Measurements from ENCODE around the gene DPEP1. TPM values are rescaled to one million over a fixed set of nuclear protein-coding genes. Genes with fewer than 3 reads are reported as not detected.

Gene DPEP1
- 0.87 to 2.3 TPM (median 1.2 TPM) in 5 replicates for total RNA-seq (2022; extraction: Qiagen RNA extraction; ENCODE audit: low read depth)

DNA sequence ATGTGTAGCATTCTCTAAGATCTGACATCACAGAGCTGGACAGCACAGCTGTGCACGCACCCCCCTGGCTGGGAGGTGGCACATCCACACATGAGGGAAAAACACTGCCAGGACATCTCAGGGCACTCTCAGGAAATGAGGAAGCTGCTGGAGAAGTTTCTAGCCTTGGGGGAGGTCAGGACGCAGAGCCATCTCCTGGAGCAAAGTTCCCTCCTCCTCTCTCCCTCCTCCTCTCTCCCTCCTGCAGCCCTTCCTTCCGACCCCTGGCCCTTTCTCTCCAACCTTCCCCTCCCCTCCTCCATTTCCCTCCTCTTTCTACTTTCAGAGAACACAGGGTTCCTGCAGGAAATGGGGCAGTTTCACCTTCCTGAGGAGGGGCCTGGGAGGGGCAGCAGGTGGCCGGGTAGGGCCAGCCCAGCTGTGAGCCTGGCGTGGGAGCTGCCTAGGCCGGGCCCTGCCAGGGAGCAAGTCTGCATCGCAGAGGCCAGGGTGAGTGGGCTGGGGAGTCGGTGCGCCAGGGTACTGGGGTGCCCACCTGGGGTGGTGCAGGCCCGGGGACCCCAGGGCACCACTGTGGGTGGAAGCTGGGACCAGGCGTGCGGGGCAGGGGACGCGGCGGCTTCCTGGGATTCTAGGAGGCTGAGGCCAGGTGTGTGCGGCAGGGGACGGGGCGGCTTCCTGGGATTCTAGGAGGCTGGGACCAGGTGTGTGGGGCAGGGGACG lies at the start of gene DPEP1:
TSS of gene DPEP1 (plus strand) at position 412 of the 723 bp plus-strand sequence. CDS start 16,769 bp downstream, outside the sequence.

DNA sequence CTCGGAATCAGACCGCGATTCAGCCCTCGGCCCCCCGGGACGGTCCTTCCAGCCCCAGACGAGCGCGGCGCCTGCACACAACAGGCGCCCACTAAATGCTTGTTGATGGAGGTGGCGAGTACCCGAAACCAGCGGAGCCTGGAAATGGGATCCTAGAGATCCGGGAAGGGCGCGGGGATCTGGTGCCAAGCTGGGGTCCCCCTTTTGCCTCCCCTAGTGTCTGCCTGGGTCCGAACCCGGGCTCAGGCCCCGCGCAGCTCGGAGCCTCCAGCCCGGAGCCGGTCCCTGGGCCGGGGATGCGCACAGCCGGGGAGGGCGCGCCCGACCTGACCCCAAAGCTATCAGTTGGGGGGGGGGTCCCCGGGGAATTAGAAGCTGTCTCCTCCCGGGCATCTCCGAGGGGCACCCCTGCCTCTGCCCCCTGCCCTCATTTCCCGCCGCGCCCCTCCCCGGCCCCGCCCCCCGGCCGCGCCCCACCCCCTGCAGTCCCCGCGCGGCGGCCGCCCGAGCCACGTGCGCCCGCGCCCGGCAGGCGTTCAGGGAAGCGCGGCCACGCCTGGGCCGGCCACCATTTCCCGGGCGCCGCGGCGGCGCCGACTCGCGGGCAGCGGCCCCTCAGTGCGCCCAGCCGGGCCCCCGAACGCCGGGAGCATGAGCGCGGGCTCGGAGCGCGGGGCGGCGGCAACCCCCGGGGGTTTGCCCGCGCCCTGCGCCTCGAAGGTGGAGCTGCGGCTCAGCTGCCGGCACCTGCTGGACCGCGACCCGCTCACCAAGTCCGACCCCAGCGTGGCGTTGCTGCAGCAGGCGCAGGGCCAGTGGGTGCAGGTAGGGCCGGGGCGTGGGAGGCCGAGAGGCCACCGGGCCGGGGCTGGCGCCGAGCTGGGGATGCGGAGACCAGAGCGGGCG lies 37.9 kb upstream of the DPEP1 start, which contains the start of gene CPNE7:
TSS of gene CPNE7 (plus strand) at position 512 of the 906 bp plus-strand sequence. CDS start at position 652, 140 bp downstream.

DNA sequence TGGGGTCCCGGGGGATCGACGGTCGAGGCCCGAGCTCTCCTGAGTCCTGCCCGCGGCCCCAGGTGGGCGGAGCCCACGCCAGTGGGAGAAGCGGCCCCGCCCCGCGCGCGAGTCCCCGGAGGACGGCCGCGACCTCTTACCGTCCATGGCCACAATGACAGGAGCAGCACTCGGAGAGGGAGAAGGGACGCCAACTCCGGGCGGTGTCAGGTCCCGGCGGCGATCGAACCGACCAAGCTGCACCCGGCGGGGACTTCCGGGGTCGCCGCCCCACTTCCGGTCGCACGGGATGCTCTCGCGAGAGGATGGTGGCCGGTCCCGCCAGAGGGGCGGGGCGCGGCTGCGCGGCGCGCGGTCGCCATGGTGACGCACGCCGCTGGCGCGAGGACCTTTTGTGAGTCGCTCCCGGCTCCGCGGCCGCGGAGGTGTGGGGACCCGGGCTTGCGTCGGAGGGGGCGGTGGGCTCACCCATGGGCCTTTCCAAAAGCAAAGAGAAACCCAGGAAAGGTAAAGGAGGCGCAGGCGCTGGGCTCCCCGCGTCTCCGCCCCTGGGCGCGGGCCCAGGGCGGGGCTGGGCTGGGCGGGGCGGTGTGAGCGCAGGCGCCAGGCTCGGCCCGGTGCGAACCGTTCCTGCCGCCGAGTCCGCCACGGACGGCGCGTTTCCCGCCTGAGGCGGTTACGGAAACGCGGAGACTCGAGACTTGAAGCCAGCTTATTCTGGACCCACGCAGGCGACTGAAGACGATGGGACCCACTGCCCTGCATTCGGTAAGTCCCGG lies 44.2 kb downstream of the DPEP1 start, which contains the start of the genes CHMP1A and SPATA33:
TSS of gene CHMP1A (minus strand) at position 267 of the 779 bp plus-strand sequence. CDS start at position 147, 120 bp downstream.
TSS of gene SPATA33 (plus strand) at position 395 of the 779 bp plus-strand sequence. CDS start at position 471, 76 bp downstream.

DNA sequence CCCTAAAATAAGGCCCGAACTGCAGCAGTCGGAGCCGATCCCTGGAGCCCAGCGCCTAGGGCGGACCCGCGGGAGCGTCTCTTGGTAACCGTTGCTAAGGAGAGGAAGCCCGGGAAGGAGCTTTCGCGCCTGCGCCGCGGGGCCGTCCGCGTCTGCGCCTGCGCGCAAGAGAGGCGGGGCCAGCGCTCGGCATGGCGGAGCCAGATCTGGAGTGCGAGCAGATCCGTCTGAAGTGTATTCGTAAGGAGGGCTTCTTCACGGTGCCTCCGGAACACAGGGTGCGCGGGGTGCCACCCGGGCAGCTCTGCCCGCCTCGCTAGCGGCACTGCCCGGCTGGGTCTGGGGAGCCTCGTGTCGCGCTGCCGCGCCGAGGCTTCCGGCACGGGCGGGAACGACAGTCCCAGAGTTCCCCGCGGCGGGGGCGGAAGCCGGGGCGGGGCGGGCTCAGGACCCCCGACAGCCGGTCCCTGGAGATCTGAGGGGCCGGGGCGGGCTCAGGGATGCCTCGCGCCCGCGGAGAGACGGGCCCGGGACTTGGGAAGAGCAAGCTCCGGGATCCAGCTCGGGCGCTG lies 73.2 kb downstream of the DPEP1 start, which contains the start of gene CDK10:
TSS of gene CDK10 (plus strand) at position 170 of the 572 bp plus-strand sequence. CDS start at position 192, 22 bp downstream.

Other genes starting within 250 kb of the DPEP1 start
- 91.8 to 122 TPM (median 119 TPM) in 5 replicates for gene ANKRD11, start 123.1 kb upstream of the DPEP1 start, total RNA-seq (2022; extraction: Qiagen RNA extraction; ENCODE audit: low read depth)
- gene SPG7, start 105.2 kb upstream of the DPEP1 start, total RNA-seq (2022; extraction: Qiagen RNA extraction; ENCODE audit: low read depth): 98.9 to 113 TPM (median 104 TPM) in 5 replicates
- 3,635 to 4,439 TPM (median 4,294 TPM) in 5 replicates for gene RPL13, start 53.0 kb upstream of the DPEP1 start, total RNA-seq (2022; extraction: Qiagen RNA extraction; ENCODE audit: low read depth)
- 58.4 to 79.5 TPM (median 75.2 TPM) in 5 replicates for gene CPNE7, start 37.9 kb upstream of the DPEP1 start, total RNA-seq (2022; extraction: Qiagen RNA extraction; ENCODE audit: low read depth)
- 93.1 to 112 TPM (median 95.7 TPM) in 5 replicates for gene CHMP1A, start 44.1 kb downstream of the DPEP1 start, total RNA-seq (2022; extraction: Qiagen RNA extraction; ENCODE audit: low read depth)
- gene SPATA33, start 44.2 kb downstream of the DPEP1 start, total RNA-seq (2022; extraction: Qiagen RNA extraction; ENCODE audit: low read depth): 14.4 to 18.4 TPM (median 17.0 TPM) in 5 replicates
- gene CDK10, start 73.0 kb downstream of the DPEP1 start, total RNA-seq (2022; extraction: Qiagen RNA extraction; ENCODE audit: low read depth): 37.1 to 79.5 TPM (median 45.3 TPM) in 5 replicates
- 9.7 to 12.5 TPM (median 11.6 TPM) in 5 replicates for gene SPATA2L, start 88.1 kb downstream of the DPEP1 start, total RNA-seq (2022; extraction: Qiagen RNA extraction; ENCODE audit: low read depth)
- gene VPS9D1, start 107.3 kb downstream of the DPEP1 start, total RNA-seq (2022; extraction: Qiagen RNA extraction; ENCODE audit: low read depth): 4.0 to 5.2 TPM (median 4.8 TPM) in 5 replicates
- gene ZNF276, start 107.9 kb downstream of the DPEP1 start, total RNA-seq (2022; extraction: Qiagen RNA extraction; ENCODE audit: low read depth): 17.4 to 22.3 TPM (median 19.0 TPM) in 5 replicates
- 25.2 to 38.5 TPM (median 34.0 TPM) in 5 replicates for gene FANCA, start 203.0 kb downstream of the DPEP1 start, total RNA-seq (2022; extraction: Qiagen RNA extraction; ENCODE audit: low read depth)
- 5.9 to 8.4 TPM (median 7.9 TPM) in 5 replicates for gene SPIRE2, start 214.8 kb downstream of the DPEP1 start, total RNA-seq (2022; extraction: Qiagen RNA extraction; ENCODE audit: low read depth)

All from A549 treated with GW870086 at 1 μM for 4 hours (cell line).